ENCODE measurements around the gene PPFIBP1.

- TF ChIP-seq EP300 (IDR thresholded peaks at IDR 0.05) (no peak), POLR2A (IDR thresholded peaks at IDR 0.05) (no peak), CTCF (IDR thresholded peaks at IDR 0.05) (no peak)
Observed at GRCh38 chr12:27545665-27546064, 21.7 kb downstream of the PPFIBP1 start.
